GM19468 (cell line): ENCODE data around the gene HS1BP3.

Source experiments
- ATAC-seq: cut with Tn5 transposase; IDR thresholded peaks from one replicate; pipeline ENCODE4 v1.9.1; 2021; ENCODE audit warnings: mild to moderate bottlenecking, moderate library complexity, moderate number of reproducible peaks; ENCODE audit not compliant: unreplicated experiment; ENCODE audit errors: extremely low read depth

HS1BP3 gene

DNA sequence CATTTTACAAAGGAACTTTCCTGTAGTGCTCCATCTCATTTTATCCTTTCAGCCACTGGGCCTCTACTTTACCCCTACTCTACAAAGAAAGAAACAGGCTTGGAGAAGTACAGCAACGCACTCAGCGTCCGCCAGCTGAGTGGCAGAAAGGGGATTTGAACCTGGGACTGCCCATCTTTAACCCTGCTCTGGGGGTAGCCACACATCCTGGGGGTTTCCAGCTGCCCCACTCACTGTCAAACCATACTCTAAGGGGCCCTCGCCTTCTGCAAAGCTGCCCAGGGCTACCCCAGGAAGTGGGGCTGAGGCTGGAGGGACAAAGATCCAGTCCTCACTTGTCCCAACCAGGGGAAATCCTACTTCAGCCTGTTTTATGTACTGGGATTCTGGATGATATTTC lies 17.9 kb downstream of the HS1BP3 start:
- ATAC-seq, result no peak

GRCh38 chr2:20632446-20632990 lies 18.4 kb downstream of the HS1BP3 start:
- ATAC-seq, result no peak

GRCh38 chr2:20631617-20632307 lies 19.1 kb downstream of the HS1BP3 start:
- ATAC-seq, result no peak

GRCh38 chr2:20630967-20631366 lies 19.9 kb downstream of the HS1BP3 start:
- no peak for ATAC-seq

- ATAC-seq, result no peak
Measured at GRCh38 chr2:20629581-20630171, 21.2 kb downstream of the HS1BP3 start.

DNA sequence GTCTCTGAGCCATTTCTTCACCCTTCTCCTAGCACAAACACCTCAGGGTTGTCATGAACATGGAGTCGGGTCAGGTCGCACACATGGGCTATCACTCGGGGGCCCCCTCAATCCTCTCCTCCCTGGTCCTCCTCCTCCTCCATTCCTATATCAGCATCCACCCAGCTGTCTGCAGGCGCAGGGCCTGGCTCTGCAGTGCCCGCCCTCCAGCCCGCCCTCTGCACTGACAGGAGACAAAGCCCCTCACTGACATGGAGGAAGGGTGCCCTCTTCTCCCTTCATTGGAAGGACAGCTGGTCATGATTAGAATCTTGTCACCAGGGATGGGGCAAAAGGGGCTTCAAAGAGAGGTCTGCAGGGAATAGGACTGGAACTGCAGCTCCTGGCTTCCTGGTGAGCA lies 21.7 kb downstream of the HS1BP3 start:
- no peak for ATAC-seq

- ATAC-seq, result no peak
Measured at GRCh38 chr2:20627712-20628380, 23.1 kb downstream of the HS1BP3 start.

DNA sequence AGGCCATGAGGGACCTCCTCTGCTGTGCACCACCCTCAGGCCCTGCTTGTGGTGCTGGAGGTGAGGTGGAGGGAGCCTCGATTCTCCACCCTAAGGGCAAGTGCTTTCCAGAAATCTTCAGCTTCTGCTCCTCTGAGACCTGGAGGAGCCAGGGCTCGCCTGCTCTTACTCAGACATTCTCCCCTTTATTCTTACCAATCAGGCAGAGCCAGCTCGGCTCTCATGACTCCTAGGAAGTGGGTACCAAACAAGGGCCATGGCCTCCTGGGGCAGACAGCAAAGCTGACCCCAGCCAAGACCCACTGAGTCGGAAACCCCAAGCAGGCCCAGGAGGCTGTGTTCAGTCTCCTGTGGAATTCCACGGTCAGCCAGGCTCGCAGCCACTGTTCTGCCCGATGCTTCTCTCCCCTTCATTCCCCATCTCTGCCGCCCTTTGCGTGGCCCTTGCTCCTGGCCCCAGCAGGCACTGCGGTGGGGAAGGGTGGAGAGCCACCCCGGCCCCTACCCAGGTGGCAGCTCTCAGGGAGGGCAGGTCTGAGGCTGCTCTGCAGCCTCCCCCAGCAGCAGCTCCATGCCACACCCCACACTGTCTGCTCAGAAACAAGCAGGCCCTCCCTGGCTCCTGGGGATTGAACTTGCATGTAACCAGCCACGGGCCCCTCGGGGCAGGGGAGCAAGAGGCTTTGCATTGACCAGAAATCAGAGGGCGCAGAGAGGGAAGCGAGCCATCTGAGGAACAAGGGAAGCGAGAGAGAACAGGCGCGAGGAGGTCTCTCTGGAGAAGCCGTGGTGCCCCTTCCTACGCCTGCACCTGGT lies 24.0 kb downstream of the HS1BP3 start:
- ATAC-seq, result no peak

DNA sequence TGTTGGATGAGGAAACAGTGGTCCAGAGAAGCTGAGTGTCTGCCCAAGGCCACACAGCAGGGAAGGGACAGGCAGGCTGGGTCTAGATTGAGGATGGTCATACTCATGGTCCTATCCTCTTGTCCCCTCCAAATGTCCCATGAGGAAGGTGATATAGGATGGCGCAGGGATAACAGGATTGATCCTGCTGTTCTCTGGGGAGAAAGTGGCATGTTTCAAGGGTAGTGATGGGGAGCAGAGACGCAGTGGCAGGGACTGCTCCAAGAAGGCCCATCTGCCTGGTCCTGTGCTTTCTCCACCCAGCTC lies 24.6 kb downstream of the HS1BP3 start:
- ATAC-seq, result no peak

- no peak for ATAC-seq
Measured at GRCh38 chr2:20625491-20626391, 25.2 kb downstream of the HS1BP3 start.

GRCh38 chr2:20624884-20625485 lies 25.9 kb downstream of the HS1BP3 start:
- ATAC-seq, result no peak

DNA sequence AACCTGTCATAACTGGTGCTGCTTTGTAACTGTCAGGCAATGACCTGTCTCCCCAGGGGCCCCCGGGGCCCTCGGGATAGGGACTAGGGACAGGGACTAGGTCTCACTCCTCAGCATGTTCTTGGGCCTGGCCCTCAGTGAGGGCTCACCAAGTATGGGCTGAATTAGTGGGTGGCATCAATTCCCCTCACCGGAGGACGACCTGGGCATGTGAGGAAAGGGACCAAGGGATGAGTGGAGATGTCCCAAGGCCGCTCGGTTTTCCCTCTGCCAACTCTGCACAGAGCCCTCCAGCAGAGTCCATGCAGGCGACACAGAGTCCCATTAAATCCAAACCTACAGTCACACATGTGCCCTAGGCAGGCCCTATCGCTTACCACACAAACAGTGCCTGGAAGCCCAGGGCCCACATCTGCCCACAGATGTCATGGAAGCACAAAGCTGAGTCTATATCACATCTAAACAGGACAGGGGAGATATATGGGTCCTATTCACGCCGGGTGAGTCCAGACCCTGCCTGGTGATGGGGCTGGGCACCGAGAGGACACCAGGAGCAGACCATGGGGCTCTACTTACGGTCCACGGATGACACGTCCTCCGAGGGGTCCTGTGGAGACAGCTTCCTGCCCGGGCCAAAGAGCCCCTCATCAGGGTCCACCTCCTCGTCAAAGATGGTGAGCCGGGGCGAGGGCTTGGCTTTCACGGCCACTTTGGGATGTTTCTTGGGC lies 26.6 kb downstream of the HS1BP3 start:
- no peak for ATAC-seq

- ATAC-seq, result no peak
Measured at GRCh38 chr2:20623741-20624155, 27.1 kb downstream of the HS1BP3 start.

- no peak for ATAC-seq
Measured at GRCh38 chr2:20623241-20623640, 27.7 kb downstream of the HS1BP3 start.

GRCh38 chr2:20622731-20623130 lies 28.2 kb downstream of the HS1BP3 start:
- ATAC-seq, result no peak

- no peak for ATAC-seq
Measured at GRCh38 chr2:20622296-20622686, 28.6 kb downstream of the HS1BP3 start.

- ATAC-seq, result no peak
Measured at GRCh38 chr2:20621366-20622295, 29.3 kb downstream of the HS1BP3 start.
